Measurements from ENCODE around the gene HBD.

DNA sequence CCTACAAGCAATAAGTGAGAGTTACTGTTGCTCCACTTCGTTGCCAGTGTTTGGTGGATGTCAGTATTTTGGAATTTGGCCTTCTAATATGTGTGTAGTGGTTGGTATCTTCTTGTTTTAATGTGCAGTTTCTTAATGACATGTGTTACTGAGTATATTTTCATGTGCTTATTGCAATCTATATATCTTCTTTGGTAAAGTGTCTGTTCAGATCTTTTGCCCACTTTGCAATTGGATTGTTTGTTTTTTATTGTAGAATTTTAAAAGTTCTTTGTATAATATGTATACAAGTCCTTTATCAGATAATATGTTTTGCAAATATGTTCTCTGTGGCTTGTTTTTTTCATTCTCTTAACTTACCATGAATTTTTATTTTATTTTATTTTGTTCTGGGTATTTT is 41.5 kb downstream of the HBD start:
- TF ChIP-seq POLR2A (IDR thresholded peaks at IDR 0.05; ENCODE audit: borderline replicate concordance, extremely low read depth, insufficient read depth, insufficient read length), result no peak
- TF ChIP-seq, protein P1, sequence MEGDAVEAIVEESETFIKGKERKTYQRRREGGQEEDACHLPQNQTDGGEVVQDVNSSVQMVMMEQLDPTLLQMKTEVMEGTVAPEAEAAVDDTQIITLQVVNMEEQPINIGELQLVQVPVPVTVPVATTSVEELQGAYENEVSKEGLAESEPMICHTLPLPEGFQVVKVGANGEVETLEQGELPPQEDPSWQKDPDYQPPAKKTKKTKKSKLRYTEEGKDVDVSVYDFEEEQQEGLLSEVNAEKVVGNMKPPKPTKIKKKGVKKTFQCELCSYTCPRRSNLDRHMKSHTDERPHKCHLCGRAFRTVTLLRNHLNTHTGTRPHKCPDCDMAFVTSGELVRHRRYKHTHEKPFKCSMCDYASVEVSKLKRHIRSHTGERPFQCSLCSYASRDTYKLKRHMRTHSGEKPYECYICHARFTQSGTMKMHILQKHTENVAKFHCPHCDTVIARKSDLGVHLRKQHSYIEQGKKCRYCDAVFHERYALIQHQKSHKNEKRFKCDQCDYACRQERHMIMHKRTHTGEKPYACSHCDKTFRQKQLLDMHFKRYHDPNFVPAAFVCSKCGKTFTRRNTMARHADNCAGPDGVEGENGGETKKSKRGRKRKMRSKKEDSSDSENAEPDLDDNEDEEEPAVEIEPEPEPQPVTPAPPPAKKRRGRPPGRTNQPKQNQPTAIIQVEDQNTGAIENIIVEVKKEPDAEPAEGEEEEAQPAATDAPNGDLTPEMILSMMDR (IDR thresholded peaks at IDR 0.05 in 2 of 3, conservative IDR thresholded peaks at IDR 0.05 in 1 of 3; ENCODE audit: borderline replicate concordance in 1 of 3, insufficient read depth in 1 of 3, low read depth in 2 of 3, low read length in 2 of 3), result no peak
- no peak for TF ChIP-seq ZNF274 (IDR thresholded peaks at IDR 0.05; ENCODE audit: low read depth, low read length)
- TF ChIP-seq, protein P2, sequence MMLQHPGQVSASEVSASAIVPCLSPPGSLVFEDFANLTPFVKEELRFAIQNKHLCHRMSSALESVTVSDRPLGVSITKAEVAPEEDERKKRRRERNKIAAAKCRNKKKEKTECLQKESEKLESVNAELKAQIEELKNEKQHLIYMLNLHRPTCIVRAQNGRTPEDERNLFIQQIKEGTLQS (IDR thresholded peaks at IDR 0.05), result no peak
- no peak for TF ChIP-seq POLR2AphosphoS5 (IDR thresholded peaks at IDR 0.05; ENCODE audit: low read depth, low read length)
- no peak for TF ChIP-seq EZH2phosphoT487 (IDR thresholded peaks at IDR 0.05; ENCODE audit: borderline replicate concordance)
- no peak for TF ChIP-seq ZFX (IDR thresholded peaks at IDR 0.05)
- TF ChIP-seq, protein P3, sequence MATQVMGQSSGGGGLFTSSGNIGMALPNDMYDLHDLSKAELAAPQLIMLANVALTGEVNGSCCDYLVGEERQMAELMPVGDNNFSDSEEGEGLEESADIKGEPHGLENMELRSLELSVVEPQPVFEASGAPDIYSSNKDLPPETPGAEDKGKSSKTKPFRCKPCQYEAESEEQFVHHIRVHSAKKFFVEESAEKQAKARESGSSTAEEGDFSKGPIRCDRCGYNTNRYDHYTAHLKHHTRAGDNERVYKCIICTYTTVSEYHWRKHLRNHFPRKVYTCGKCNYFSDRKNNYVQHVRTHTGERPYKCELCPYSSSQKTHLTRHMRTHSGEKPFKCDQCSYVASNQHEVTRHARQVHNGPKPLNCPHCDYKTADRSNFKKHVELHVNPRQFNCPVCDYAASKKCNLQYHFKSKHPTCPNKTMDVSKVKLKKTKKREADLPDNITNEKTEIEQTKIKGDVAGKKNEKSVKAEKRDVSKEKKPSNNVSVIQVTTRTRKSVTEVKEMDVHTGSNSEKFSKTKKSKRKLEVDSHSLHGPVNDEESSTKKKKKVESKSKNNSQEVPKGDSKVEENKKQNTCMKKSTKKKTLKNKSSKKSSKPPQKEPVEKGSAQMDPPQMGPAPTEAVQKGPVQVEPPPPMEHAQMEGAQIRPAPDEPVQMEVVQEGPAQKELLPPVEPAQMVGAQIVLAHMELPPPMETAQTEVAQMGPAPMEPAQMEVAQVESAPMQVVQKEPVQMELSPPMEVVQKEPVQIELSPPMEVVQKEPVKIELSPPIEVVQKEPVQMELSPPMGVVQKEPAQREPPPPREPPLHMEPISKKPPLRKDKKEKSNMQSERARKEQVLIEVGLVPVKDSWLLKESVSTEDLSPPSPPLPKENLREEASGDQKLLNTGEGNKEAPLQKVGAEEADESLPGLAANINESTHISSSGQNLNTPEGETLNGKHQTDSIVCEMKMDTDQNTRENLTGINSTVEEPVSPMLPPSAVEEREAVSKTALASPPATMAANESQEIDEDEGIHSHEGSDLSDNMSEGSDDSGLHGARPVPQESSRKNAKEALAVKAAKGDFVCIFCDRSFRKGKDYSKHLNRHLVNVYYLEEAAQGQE (IDR thresholded peaks at IDR 0.05; ENCODE audit: low read depth), result no peak
- TF ChIP-seq SRF (IDR thresholded peaks at IDR 0.05; ENCODE audit: low read depth), result no peak
- no peak for TF ChIP-seq JUND (IDR thresholded peaks at IDR 0.05)
- TF ChIP-seq EZH2 (IDR thresholded peaks at IDR 0.05), result no peak

Measured in HCT116 (cell line).